Measurements from ENCODE around the gene PAK1IP1.

- no peak for TF ChIP-seq CTCF (optimal IDR thresholded peaks at IDR 0.05 in 1 of 3, IDR thresholded peaks at IDR 0.05 in 1 of 3, conservative IDR thresholded peaks at IDR 0.05 in 1 of 3; ENCODE audit: extremely low read depth in 1 of 3, insufficient read depth in 2 of 3, low read length in 3 of 3)
- no peak for TF ChIP-seq EZH2 (IDR thresholded peaks at IDR 0.05; ENCODE audit: low read length)
These were observed 38.5 kb downstream of the PAK1IP1 start for GRCh38 chr6:10733151-10733715.

Data from keratinocyte (primary cell).